Measurements from ENCODE around the gene FZD10.

- no peak for TF ChIP-seq TAF1 (IDR thresholded peaks at IDR 0.05; ENCODE audit: borderline replicate concordance, low read depth, low read length)
- no peak for TF ChIP-seq POLR2A (IDR thresholded peaks at IDR 0.05; ENCODE audit: low read depth, low read length)
- no peak for TF ChIP-seq POLR2AphosphoS5 (IDR thresholded peaks at IDR 0.05; ENCODE audit: low read depth, low read length)
Measured at GRCh38 chr12:130169924-130170323, 7.7 kb downstream of the FZD10 start.
